Activated T-helper 1 cell treated with anti-CD3 and anti-CD28 coated beads, Interleukin-2, amount 50 U/mL, for 16 hours (primary cell): Measurements from ENCODE around the gene RPS19.
"Not testable (repeated sequence)": the region's sequence is repeated elsewhere in the genome, so short reads cannot be mapped to it uniquely, and the experiment has no call there.

Source experiments
- DNase-seq, 2 donors: peaks; one replicate each; pipeline ENCODE4 v3.0.0-alpha.2; 2020; ENCODE audit warnings: low read depth in 1 of 2, low spot score in 1 of 2

The RPS19 gene

GRCh38 chr19:41859213-41859617, 840 bp upstream of the RPS19 start:
- no peak for DNase-seq

GRCh38 chr19:41860419-41861115, 512 bp downstream of the RPS19 start:
- no peak for DNase-seq

DNA sequence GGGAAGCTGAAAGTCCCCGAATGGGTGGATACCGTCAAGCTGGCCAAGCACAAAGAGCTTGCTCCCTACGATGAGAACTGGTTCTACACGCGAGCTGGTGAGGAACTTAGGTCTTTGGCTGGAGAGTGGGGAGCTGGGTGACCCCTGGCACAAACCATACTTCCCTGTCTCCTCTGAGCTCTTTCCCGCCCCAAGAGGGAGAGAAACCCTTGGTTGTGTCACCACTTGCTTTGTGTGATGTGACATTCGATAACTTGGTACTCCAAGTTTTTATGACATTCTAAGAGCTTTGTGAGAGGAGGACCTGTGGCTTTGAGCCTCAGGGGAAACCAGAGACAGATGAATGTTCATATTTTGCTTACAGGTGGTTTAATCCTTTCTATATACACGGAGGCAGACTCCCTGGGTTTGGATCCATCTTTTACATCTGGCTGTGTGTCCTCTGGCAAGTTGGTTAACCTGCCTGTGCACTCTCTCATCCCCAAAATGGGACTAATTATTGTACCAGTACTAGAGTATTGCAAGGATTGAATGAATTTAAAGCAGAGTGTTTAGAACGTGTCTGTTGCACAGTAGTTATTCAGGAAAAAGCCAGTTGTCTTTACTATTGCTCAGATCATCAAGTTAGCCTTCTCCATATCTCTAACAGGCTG, 1.2 kb downstream of the RPS19 start:
- no peak for DNase-seq

GRCh38 chr19:41861846-41862245, 1.8 kb downstream of the RPS19 start:
- no peak for DNase-seq

DNA sequence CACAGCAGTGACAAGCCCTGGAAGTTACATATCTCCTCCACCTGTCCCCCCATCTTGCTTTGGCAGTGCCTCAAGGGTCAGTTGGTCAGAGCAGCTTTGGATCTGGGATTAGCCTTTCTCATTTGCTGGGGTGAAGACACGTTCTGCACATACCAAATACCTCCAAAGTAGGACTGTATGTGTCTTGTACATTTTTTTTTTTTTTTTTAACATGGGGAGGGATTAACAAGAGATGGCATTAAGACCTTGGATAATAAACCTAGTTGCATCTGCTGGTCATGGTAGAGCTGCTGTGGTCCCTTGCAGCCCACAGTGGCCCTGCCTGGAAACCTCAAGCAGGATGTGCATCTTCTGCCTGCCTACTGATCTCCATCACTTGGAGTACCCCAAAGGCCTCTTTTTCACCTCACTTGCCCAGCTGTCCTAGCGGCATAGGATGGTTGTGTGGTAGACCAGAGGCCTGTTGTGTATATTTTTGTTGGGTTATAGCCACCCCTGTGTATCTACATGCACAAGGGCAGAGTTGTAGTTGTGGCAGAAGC, 2.5 kb downstream of the RPS19 start:
- DNase-seq = no peak

- no peak for DNase-seq
These were observed 3.3 kb downstream of the RPS19 start for GRCh38 chr19:41863209-41863931.

GRCh38 chr19:41864374-41864773, 4.3 kb downstream of the RPS19 start:
- no peak for DNase-seq

- DNase-seq = no peak
These were observed 6.2 kb downstream of the RPS19 start for GRCh38 chr19:41866284-41866683.

- no peak for DNase-seq
These were observed 8.3 kb downstream of the RPS19 start for GRCh38 chr19:41868120-41868988.

DNA sequence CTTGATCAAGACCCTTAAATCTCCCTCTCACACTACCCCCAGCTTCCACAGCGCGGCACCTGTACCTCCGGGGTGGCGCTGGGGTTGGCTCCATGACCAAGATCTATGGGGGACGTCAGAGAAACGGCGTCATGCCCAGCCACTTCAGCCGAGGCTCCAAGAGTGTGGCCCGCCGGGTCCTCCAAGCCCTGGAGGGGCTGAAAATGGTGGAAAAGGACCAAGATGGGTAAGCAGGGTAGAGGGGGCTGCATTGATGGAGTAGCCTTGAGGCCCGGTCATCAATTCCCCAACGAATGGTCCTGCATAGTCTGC, 8.9 kb downstream of the RPS19 start:
- no peak for DNase-seq

DNA sequence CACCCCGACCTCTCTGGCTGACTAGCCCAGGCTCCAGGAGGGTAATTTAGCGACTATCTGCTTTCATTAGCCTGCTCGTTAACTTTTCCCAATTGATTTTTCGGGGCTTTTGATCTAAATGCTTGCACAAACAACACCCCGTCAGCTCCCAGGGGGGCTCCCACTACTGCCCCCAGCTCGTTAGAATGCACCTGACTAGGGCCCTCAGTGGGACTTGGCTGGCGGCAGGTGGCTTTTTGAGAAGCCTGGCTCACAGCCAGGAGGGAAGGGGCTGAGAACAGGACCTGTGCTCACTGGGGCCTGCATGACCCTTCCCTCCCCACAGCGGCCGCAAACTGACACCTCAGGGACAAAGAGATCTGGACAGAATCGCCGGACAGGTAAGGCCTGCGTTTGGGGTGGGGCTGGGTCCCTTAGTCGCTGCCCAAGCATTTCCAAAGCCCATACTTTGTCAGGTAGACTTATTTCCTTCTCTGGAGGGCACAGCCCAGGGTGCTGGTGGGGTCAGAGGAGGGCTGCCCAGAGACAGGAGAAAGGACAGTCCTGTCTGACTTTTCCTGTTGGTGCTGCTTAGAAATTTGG, 9.4 kb downstream of the RPS19 start:
- DNase-seq = no peak

DNA sequence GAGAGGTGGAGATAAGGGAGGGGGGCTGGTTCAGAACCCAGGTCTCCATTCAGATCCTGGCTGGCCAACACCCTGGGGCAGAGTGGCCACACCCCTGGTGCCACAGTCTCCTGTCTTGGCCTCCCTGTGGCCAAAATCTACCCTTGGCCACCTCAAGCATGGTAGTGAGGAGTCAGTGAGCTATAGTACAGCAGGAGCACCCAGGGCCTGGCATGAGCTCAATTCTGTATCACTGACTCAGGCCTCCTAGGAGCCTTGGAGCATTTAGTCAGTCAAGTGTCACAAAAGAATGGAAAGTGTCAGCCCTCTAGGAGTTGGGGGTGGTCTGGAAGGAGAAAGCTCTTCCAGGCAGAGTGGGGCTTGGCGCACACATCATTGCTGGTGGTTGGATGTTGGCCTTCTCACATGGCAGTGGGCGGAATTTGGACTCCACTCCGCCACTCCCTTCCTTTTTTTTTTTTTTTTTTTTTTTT, 10.4 kb downstream of the RPS19 start:
- no peak for DNase-seq

- DNase-seq = peak; percentile 33 to 44
These were observed 11.7 kb downstream of the RPS19 start for GRCh38 chr19:41871573-41872383.

- DNase-seq = no peak
These were observed 12.3 kb downstream of the RPS19 start for GRCh38 chr19:41872384-41872774.

GRCh38 chr19:41872775-41873647, 13.0 kb downstream of the RPS19 start:
- DNase-seq = peak; percentile 43 to 49

- DNase-seq = not testable (repeated sequence)
These were observed 15.9 kb downstream of the RPS19 start for GRCh38 chr19:41875973-41876372.

DNA sequence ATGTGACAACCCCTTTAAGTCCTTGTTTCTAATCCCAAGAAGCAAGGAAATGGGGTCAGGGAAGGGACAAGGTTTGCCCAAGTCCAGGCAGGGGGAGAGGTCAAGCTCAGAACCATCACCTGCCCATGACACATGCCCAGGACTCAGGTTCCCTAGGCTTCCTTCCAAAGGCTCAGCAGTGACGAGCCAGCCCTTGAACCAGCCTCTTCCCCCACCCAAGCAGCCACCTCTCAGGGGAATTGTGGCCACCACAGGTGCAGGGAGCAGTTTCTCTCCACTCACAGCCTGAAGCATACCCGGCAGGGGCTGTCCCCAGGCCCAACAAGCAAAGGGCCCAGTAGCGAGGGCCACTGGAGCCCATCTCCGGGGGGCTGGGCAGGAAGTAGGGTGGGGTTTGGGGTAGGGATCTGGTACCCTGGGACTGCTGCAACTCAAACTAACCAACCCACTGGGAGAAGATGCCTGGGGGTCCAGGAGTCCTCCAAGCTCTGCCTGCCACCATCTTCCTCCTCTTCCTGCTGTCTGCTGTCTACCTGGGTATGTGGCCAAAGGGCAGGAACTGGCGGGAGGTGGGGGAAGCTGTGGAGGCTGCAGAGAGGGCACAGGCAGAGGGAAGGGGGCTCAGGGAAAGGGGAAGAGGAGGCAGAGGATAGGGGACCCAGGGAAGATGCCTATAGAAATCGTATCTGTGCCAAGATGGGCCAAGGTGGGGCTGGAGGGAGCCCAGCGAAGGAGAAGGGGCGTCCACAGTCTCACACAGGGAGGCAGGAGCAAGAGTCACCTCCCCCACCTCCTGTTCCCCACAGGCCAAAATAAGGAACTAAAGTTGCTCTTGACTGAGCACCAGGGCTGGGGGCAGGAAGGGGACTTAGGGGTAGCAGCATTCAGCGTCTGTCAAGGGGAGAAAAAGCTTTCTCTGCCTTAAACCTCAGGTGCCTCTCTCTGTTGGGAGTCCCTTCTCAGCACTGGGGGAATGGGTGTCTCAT, 17.1 kb downstream of the RPS19 start, which contains the start of gene CD79A:
Gene CD79A (plus strand): TSS at position 433 of the 986 bp plus-strand sequence. CDS start 26 bp downstream, at position 459.
- no peak for DNase-seq
